KOPT-K1 (cell line): Measurements from ENCODE around the gene TNS3.

Experiments
- H3K27ac ChIP-seq: fragments of 200-600 bp; sonication (generic); 2 replicates; pipeline ENCODE4 v1.5.1; 2016; ENCODE audit warnings: antibody characterized with exemption, mild to moderate bottlenecking, low read depth, low read length; ENCODE audit not compliant: poor library complexity, severe bottlenecking
- H3K36me3 ChIP-seq: fragments of 200-600 bp; sonication (generic); 2 replicates; pipeline ENCODE4 v1.5.1; 2017; ENCODE audit warnings: antibody characterized with exemption, mild to moderate bottlenecking, low read length, moderate library complexity; ENCODE audit not compliant: insufficient read depth
- H3K9me3 ChIP-seq: fragments of 200-600 bp; sonication (generic); 2 replicates; pipeline ENCODE4 v1.5.1; 2017; ENCODE audit warnings: antibody characterized with exemption, low read length, mild to moderate bottlenecking; ENCODE audit not compliant: insufficient read depth, poor library complexity, severe bottlenecking

TNS3 gene

GRCh38 chr7:47290466-47290865 is 291.4 kb downstream of the TNS3 start:
- Histone ChIP-seq H3K27ac (no peak overlapping the region), H3K36me3 (no peaks in the 10 kb centered on the region), H3K9me3 (no peaks in the 10 kb centered on the region)

- Histone ChIP-seq H3K36me3 (no peaks in the 10 kb centered on the region), H3K27ac (no peak overlapping the region), H3K9me3 (no peaks in the 10 kb centered on the region)
These were observed 293.9 kb downstream of the TNS3 start for GRCh38 chr7:47288060-47288459.

GRCh38 chr7:47285860-47286491 is 295.9 kb downstream of the TNS3 start:
- H3K27ac ChIP-seq = no peak overlapping the region
- no peaks in the 10 kb centered on the region for H3K36me3 ChIP-seq
- H3K9me3 ChIP-seq = no peaks in the 10 kb centered on the region

GRCh38 chr7:47284691-47285635 is 296.9 kb downstream of the TNS3 start:
- H3K36me3 ChIP-seq = no peaks in the 10 kb centered on the region
- H3K27ac ChIP-seq = no peak overlapping the region
- no peaks in the 10 kb centered on the region for H3K9me3 ChIP-seq

GRCh38 chr7:47283497-47284131 is 298.3 kb downstream of the TNS3 start:
- H3K27ac ChIP-seq = no peak overlapping the region

GRCh38 chr7:47282790-47283496 is 299.0 kb downstream of the TNS3 start:
- Histone ChIP-seq H3K36me3 (no peaks in the 10 kb centered on the region), H3K9me3 (no peaks in the 10 kb centered on the region), H3K27ac (no peak overlapping the region)

More at GRCh38 chr7:47283497-47284131, 298.3 kb downstream of the TNS3 start:
- Histone ChIP-seq H3K36me3 (no peaks in the 10 kb centered on the region), H3K9me3 (no peaks in the 10 kb centered on the region)

- H3K27ac ChIP-seq = no peak overlapping the region
These were observed 299.8 kb downstream of the TNS3 start for GRCh38 chr7:47281966-47282643.

GRCh38 chr7:47281161-47281560 is 300.8 kb downstream of the TNS3 start:
- no peak overlapping the region for H3K27ac ChIP-seq
- no peaks in the 10 kb centered on the region for H3K9me3 ChIP-seq
- no peaks in the 10 kb centered on the region for H3K36me3 ChIP-seq

More at GRCh38 chr7:47281966-47282643, 299.8 kb downstream of the TNS3 start:
- no peaks in the 10 kb centered on the region for H3K36me3 ChIP-seq
- no peaks in the 10 kb centered on the region for H3K9me3 ChIP-seq

- H3K36me3 ChIP-seq = no peaks in the 10 kb centered on the region
- no peaks in the 10 kb centered on the region for H3K9me3 ChIP-seq
- no peak overlapping the region for H3K27ac ChIP-seq
These were observed 301.8 kb downstream of the TNS3 start for GRCh38 chr7:47280114-47280513.

- H3K36me3 ChIP-seq = no peaks in the 10 kb centered on the region
- no peaks in the 10 kb centered on the region for H3K9me3 ChIP-seq
- no peak overlapping the region for H3K27ac ChIP-seq
These were observed 303.9 kb downstream of the TNS3 start for GRCh38 chr7:47278043-47278442.

- Histone ChIP-seq H3K27ac (no peak overlapping the region), H3K36me3 (no peaks in the 10 kb centered on the region)
These were observed 304.6 kb downstream of the TNS3 start for GRCh38 chr7:47277321-47277781.

GRCh38 chr7:47273974-47274766 is 307.7 kb downstream of the TNS3 start:
- H3K9me3 ChIP-seq = no peaks in the 10 kb centered on the region
- H3K27ac ChIP-seq = no peak overlapping the region
- H3K36me3 ChIP-seq = no peaks in the 10 kb centered on the region

More at GRCh38 chr7:47277321-47277781, 304.6 kb downstream of the TNS3 start:
- no peaks in the 10 kb centered on the region for H3K9me3 ChIP-seq

GRCh38 chr7:47273088-47273487 is 308.8 kb downstream of the TNS3 start:
- H3K9me3 ChIP-seq = no peaks in the 10 kb centered on the region
- no peaks in the 10 kb centered on the region for H3K36me3 ChIP-seq
- H3K27ac ChIP-seq = no peak overlapping the region
